Fibroblast of skin of abdomen (primary cell): ENCODE results near the gene FAM124B.

Experiments
- DNase-seq: peaks from one replicate; pipeline ENCODE4 v3.0.0-alpha.2; 2013

FAM124B gene

DNA sequence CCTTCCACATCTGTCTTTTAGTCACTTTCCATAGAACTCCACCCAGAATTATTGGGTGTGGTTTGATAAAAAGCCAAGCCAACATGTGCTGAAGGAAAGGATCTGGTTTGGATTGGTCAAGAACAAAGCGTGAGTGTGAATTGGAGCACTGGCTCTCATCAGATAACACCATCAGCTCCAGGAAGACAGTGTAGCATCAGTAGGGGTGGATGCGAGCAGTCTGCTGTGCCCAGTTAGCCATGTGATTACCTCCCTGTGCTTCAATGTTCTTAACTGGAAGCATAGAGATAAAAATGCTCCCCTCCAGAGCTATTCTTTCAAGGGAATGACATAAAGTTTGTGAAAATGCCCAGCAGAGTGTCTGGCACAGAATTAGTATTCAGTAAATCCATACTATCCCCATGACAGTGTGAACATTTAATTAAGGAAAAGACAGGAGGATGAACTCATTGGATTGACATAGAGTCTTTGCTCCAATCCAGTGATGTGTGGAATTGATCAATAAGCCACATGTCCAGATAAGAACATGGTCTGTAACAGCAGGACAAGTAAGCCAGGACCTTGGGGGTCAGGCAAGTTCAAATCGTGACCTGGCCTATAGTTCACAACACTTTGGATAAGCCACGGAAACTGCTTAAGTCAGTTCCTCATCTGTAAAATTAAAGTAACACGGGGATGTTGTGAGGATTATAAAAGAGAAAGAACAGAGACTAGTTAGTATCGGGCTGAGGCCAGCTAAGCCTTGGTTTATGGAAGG is 68.0 kb downstream of the FAM124B start:
- no peak for DNase-seq

DNA sequence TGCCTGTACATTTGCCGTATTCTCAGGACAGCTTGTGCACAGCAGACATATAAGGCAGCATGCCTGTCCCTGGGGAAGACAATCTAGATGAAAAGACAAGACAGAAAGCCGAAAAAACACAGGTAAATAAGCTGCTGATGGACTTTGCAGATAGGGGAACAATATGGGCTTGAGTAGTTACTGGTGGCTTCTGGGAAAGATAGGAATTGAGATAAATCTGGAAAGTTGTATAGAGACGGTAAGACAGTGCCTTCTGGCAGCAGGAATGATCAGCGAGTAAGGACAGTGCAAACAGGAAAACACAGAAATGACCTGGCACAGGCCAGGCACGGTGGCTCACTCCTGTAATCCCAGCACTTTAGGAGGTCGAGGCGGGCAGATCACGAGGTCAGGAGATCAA is 70.2 kb downstream of the FAM124B start:
- no peak for DNase-seq

DNA sequence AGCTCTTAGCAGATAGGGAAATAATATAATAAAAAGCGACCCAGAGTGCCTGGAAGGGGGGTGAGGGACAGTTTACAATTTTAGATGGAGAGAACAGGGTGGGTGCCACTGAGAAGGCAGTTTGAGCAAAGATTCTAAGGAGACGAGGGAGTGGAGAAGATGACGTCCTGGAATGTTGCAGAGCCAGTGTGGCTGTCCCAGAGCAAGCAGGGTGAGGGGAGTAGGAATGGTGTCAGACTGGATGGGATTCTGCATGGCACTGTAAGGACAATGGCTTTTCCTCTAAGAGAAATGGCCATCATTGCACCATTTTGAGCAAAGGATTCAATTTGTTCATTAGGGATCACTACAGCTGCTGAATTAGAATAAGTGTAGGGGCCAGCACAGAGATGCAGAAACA is 73.1 kb downstream of the FAM124B start:
- no peak for DNase-seq
